HG02885 (cell line): ENCODE results near the gene EGR2.

Experiments used
- ATAC-seq: cut with Tn5 transposase; IDR thresholded peaks from one replicate; pipeline ENCODE4 v1.9.1; 2021; ENCODE audit warnings: mild to moderate bottlenecking; ENCODE audit not compliant: unreplicated experiment, poor library complexity

The EGR2 gene

GRCh38 chr10:62816331-62817120 is at the start of gene EGR2:
Gene EGR2 (minus strand): TSS chr10:62816366. CDS start chr10:62816029, 337 bp downstream.
- peak; percentile 73 for ATAC-seq

GRCh38 chr10:62862447-62862846 is 46.3 kb upstream of the EGR2 start:
- ATAC-seq: no peak

- ATAC-seq: no peak
These were observed 45.3 kb upstream of the EGR2 start for GRCh38 chr10:62861507-62861906.

DNA sequence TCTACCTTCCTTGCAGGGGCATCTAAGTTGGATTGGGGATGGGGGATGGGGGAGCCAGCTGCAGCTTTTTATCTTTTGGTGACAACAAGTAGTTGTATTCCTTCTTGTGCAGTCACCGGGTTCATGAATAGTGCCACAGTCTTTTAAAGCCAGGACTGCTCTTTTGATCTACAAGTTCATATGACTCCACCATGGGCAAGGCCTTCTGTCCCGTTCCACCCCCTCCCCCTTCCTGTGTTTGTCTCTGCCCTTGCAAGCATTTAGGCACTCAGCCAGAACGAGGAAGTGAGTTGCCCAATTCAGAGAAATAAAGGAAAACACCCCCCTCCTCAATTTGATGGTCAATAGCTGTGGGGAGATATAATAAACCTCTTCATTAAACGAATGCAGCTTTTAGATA is 44.8 kb upstream of the EGR2 start:
- ATAC-seq: no peak

- ATAC-seq: no peak
These were observed 42.2 kb upstream of the EGR2 start for GRCh38 chr10:62858364-62858763.

- no peak for ATAC-seq
These were observed 39.9 kb upstream of the EGR2 start for GRCh38 chr10:62856021-62856420.

DNA sequence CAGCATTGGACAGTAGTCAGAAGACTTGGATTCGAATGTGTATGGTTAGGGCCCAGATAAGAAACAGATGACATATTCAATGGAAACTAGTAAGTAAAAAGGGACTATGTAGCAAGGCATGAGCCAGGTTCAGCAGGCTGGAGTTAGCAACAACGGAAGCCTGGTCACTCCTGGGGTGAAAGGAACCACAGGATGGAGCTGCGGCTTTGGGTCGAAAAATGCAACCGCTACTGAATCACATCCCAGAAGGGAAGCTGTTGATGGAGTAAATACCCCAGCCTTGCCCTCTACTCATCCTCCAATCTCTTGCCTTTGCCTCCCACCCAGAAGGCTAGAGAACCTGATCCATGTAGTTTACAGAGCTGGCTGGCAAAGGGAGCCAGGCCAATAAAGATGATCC is 37.5 kb upstream of the EGR2 start:
- peak; percentile 33 for ATAC-seq

- peak; percentile 69 for ATAC-seq
These were observed 37.0 kb upstream of the EGR2 start for GRCh38 chr10:62852961-62853702.

DNA sequence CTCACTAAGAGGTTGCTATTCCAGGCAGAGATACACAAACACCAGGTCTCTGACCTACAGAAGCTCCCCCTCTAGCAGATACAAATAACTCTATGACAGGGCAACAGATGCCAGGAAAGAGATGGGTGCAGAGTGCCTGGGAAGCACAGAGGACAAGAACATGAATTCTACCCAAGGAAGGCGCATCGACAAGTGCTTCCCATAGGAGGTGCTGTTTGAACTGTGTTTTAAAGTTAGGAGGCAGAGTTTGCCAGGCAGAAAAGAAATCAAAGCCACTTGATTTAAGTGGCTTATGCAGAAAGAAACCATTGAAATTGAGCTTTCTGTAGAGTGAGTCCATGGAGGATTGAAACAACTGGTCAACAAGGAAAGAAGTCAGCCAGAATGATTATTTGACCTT is 35.3 kb upstream of the EGR2 start:
- ATAC-seq: no peak

DNA sequence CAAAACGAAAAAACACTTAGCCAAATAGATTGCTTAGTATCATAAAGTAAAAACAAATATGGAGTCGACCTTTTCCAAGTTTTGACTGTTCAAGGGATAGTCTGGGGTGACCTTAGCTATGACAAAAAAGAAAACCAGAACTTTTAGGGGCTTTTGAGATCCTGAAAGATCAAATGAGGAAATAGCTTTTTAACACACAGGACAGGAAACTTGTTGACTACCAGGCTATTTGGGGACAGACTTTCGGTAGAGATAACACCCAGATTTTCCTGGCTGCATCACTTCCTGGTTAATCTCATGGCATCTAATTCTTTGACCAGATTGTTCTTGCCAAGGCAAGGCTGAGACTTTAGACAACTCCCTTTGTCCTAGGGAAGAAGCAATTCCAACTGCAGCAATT is 34.5 kb upstream of the EGR2 start:
- ATAC-seq: no peak

GRCh38 chr10:62847433-62847832 is 31.3 kb upstream of the EGR2 start:
- ATAC-seq: no peak

DNA sequence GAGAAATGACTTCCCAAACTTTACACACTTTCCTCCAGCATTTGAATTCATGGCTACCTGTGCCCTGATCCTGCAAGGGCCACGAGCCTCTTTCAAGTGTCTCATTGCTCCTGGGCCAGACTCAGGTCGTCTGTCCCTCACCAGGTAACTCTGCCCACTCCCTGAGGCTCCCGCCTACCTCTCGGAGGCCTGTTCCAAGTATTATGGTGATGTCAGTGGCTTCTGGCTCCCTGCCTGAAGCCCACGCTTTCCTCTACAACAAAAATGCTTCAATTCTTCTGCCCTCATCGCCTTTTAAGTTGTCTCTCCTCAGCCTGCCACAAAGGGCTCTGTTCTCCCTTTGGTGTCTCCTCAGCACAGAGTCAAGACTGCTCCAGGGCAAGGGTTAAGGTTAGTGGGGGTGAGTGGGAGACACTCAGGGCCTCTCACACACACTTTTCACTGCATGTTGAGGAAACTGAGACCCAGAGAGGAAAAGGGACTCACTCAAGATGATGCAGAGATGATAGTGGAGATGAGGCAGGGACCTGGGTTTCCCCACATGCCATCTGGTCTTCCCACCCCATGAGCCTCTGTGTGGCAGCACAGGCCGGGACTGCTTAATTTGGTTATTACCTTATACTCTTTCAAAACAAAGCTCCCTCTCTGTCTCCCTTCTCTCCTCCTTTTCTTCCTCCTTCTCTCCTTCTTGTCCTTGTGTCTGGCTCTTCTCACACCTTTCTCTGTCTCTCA is 28.3 kb upstream of the EGR2 start:
- no peak for ATAC-seq

DNA sequence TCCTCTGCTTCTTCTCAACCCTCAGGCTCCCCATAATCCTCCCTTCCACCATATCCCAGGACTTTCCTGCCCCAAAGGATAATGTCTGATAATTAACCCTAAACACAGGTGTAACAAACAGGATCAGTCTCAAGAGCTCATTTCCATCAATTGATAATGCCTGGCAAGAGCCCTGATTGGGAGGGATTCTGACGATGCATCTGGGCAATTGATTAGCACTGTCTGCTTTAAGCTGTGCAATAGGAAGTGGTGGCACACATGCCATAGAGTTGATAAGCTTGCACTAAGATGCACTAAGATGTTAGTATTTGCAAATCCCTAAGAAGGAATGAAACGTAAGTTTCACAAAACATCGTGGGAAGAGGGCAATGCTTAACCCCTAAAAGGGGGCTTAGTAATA is 27.4 kb upstream of the EGR2 start:
- ATAC-seq: no peak

- peak; percentile 81 for ATAC-seq
These were observed 26.8 kb upstream of the EGR2 start for GRCh38 chr10:62842983-62843382.

GRCh38 chr10:62839590-62839989 is 23.4 kb upstream of the EGR2 start:
- ATAC-seq: no peak

DNA sequence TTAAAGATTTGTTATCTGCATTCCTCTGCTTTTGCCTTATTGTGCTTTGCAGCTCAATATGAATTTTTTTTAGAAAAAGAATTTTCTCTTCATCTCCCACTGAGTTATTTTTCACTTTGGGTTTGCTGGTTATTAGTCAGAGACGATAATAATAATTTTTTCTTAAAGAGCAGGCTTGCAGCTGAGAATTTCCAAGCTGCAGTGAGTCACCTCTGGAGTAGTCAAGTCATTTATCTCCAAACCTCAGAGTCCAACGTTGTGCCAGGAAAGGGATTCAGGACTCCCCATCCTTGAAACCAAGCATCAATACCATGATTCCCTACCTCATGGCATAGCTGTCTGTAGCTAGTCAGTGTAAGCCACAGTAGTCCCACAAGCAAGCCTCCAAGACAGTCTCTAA is 15.2 kb upstream of the EGR2 start:
- ATAC-seq: peak; percentile 64

GRCh38 chr10:62830679-62831078 is 14.5 kb upstream of the EGR2 start:
- ATAC-seq: no peak

DNA sequence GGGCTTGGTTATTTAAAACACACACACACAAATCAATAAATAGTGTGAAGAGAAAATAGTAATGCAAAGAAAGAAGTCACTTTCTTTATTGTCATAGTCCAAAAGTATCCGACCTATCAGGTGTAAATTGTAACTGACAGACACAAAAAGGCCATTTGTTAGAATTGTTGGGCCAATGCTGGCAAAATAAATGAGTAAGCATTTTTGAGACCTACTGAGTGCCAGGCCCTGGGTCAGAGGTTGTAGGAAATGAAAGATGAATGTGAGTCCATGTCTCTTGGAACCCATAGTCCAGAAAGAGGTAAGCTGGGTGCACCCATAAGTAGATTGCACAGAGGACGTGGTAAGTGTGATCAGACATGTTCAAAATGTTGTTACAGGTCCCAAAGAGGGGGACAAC is 13.5 kb upstream of the EGR2 start:
- no peak for ATAC-seq

GRCh38 chr10:62826273-62826672 is 10.1 kb upstream of the EGR2 start:
- ATAC-seq: no peak

DNA sequence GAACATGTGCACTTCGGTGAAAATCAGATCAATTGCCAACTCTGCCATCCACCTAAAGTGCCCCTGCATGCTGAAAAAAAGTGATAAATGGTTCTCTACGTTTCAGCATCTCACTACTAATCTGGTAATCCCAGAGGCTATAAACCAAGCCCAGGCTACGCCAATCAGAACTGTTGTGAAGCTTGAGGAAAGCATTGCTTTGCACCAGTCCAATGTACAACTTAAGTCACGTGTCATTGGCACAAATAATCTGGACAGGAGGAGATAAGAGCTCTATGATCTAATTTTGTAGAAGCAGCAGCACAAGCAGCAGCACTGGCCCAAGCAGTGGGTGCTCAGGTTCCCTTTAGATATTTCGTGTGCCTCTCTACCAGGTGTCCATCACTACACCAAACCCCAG is 4.4 kb upstream of the EGR2 start:
- no peak for ATAC-seq
